SK-N-SH treated with all-trans-retinoic acid at 6 μM for 48 hours (cell line): ENCODE data around the gene NSMF.

Experiments
- ATAC-seq: fragments of 200-7000 bp; cut with Tn5 transposase; 3 replicates; pipeline ENCODE4 v1.9.1; 2020; ENCODE audit warnings: mild to moderate bottlenecking, moderate library complexity
- ARNTL ChIP-seq: fragments of 450-650 bp; formaldehyde crosslinking; IDR thresholded peaks from 2 replicates; pipeline ENCODE4 v1.5.0; 2020; ENCODE audit warnings: low read depth, mild to moderate bottlenecking, moderate library complexity, borderline replicate concordance
- BACH2 ChIP-seq: fragments of 250-450 bp; sonication (Bioruptor Pico); IDR thresholded peaks from 2 replicates; pipeline ENCODE4 v1.9.0; 2021; ENCODE audit warnings: mild to moderate bottlenecking, borderline replicate concordance
- CREB5 ChIP-seq: fragments of 250-450 bp; sonication (Bioruptor Pico); IDR thresholded peaks from 2 replicates; pipeline ENCODE4 v1.5.1; 2020; ENCODE audit warnings: low read depth, mild to moderate bottlenecking, moderate library complexity
- CSDC2 ChIP-seq: fragments of 250-450 bp; sonication (Bioruptor Pico); IDR thresholded peaks from 2 replicates; pipeline ENCODE4 v1.5.0; 2020; ENCODE audit warnings: mild to moderate bottlenecking, moderate library complexity
- CSRNP3 ChIP-seq: fragments of 250-450 bp; sonication (Bioruptor Pico); IDR thresholded peaks from 2 replicates; pipeline ENCODE4 v1.5.1; 2021; ENCODE audit warnings: mild to moderate bottlenecking, moderate library complexity
- ESRRG ChIP-seq: fragments of 250-450 bp; sonication (Bioruptor Pico); IDR thresholded peaks from 2 replicates; pipeline ENCODE4 v1.6.1; 2021; ENCODE audit warnings: mild to moderate bottlenecking
- GLIS3 ChIP-seq: fragments of 250-450 bp; sonication (Bioruptor Pico); IDR thresholded peaks from 2 replicates; pipeline ENCODE4 v1.5.0; 2020; ENCODE audit warnings: mild to moderate bottlenecking, moderate library complexity
- ISL1 ChIP-seq: fragments of 250-450 bp; sonication (Bioruptor Pico); IDR thresholded peaks from 2 replicates; pipeline ENCODE4 v2.1.2; 2022; ENCODE audit warnings: mild to moderate bottlenecking, moderate library complexity
- OSR1 ChIP-seq: fragments of 250-450 bp; sonication (Bioruptor Pico); IDR thresholded peaks from 2 replicates; pipeline ENCODE4 v1.8.0; 2022; ENCODE audit warnings: moderate library complexity, mild to moderate bottlenecking, inconsistent platforms
- PATZ1 ChIP-seq: fragments of 250-450 bp; sonication (Bioruptor Pico); IDR thresholded peaks from 2 replicates; pipeline ENCODE4 v1.8.0; 2020; ENCODE audit warnings: mild to moderate bottlenecking, moderate library complexity, borderline replicate concordance
- POU6F1 ChIP-seq: fragments of 250-450 bp; sonication (Bioruptor Pico); IDR thresholded peaks from 2 replicates; pipeline ENCODE4 v1.8.0; 2021; ENCODE audit warnings: low read depth, mild to moderate bottlenecking, moderate library complexity, borderline replicate concordance
- PPARA ChIP-seq: fragments of 250-450 bp; sonication (Bioruptor Pico); IDR thresholded peaks from 2 replicates; pipeline ENCODE4 v1.5.0; 2020; ENCODE audit warnings: mild to moderate bottlenecking, borderline replicate concordance
- RARB ChIP-seq: fragments of 250-450 bp; sonication (Bioruptor Pico); IDR thresholded peaks from 2 replicates; pipeline ENCODE4 v1.8.0; 2021; ENCODE audit warnings: mild to moderate bottlenecking, moderate library complexity
- SNAI2 ChIP-seq: fragments of 250-450 bp; sonication (Bioruptor Pico); IDR thresholded peaks from 2 replicates; pipeline ENCODE4 v1.5.0; 2020; ENCODE audit warnings: mild to moderate bottlenecking, moderate library complexity
- TOX ChIP-seq: fragments of 250-450 bp; sonication (Bioruptor Pico); IDR thresholded peaks from 2 replicates; pipeline ENCODE4 v1.8.0; 2021; ENCODE audit warnings: mild to moderate bottlenecking, moderate library complexity, borderline replicate concordance
- TSHZ2 ChIP-seq: fragments of 250-450 bp; sonication (Bioruptor Pico); IDR thresholded peaks from 2 replicates; pipeline ENCODE4 v1.5.0; 2020; ENCODE audit warnings: mild to moderate bottlenecking, moderate library complexity
- ZC3H10 ChIP-seq: fragments of 250-450 bp; sonication (Bioruptor Pico); IDR thresholded peaks from 2 replicates; pipeline ENCODE4 v1.5.1; 2021; ENCODE audit warnings: mild to moderate bottlenecking, moderate library complexity
- ZFP3 ChIP-seq: fragments of 250-450 bp; sonication (Bioruptor Pico); IDR thresholded peaks from 2 replicates; pipeline ENCODE4 v1.5.0; 2020; ENCODE audit warnings: mild to moderate bottlenecking, moderate library complexity
- ZFP30 ChIP-seq: fragments of 450-650 bp; formaldehyde crosslinking; IDR thresholded peaks from 2 replicates; pipeline ENCODE4 v1.5.0; 2022; ENCODE audit warnings: mild to moderate bottlenecking, moderate library complexity
- ZNF565 ChIP-seq: fragments of 450-650 bp; formaldehyde crosslinking; conservative IDR thresholded peaks from 2 replicates; pipeline ENCODE4 v1.5.0; 2020; ENCODE audit warnings: low read depth, mild to moderate bottlenecking, moderate library complexity
- ZNF70 ChIP-seq: fragments of 450-650 bp; formaldehyde crosslinking; IDR thresholded peaks from 2 replicates; pipeline ENCODE4 v1.5.0; 2020; ENCODE audit warnings: mild to moderate bottlenecking, moderate library complexity
- ZNF8 ChIP-seq: fragments of 450-650 bp; formaldehyde crosslinking; IDR thresholded peaks from 2 replicates; pipeline ENCODE4 v1.5.0; 2020; ENCODE audit warnings: mild to moderate bottlenecking, moderate library complexity

Gene NSMF

GRCh38 chr9:137457406-137458193, 1.5 kb downstream of the NSMF start:
- TF ChIP-seq ZNF565 (no peak), CSDC2 (CRISPR knock-in tag) (no peak), PATZ1 (no peak), ARNTL (CRISPR knock-in tag) (no peak), ZNF70 (CRISPR knock-in tag) (no peak), GLIS3 (CRISPR knock-in tag) (no peak), ZFP3 (CRISPR knock-in tag) (no peak), OSR1 (CRISPR knock-in tag) (no peak), ISL1 (CRISPR knock-in tag) (no peak), CSRNP3 (CRISPR knock-in tag) (no peak), POU6F1 (CRISPR knock-in tag) (no peak)
- no peak for ATAC-seq

- TF ChIP-seq TOX (CRISPR knock-in tag), result no peak
- no peak for TF ChIP-seq ZFP30 (CRISPR knock-in tag)
- TF ChIP-seq ZNF70 (CRISPR knock-in tag), result no peak
- TF ChIP-seq ARNTL (CRISPR knock-in tag), result no peak
- TF ChIP-seq SNAI2 (CRISPR knock-in tag), result no peak
- TF ChIP-seq ESRRG, result no peak
- no peak for TF ChIP-seq PPARA
- TF ChIP-seq ZNF565, result no peak
- no peak for TF ChIP-seq CSRNP3 (CRISPR knock-in tag)
- no peak for TF ChIP-seq ZFP3 (CRISPR knock-in tag)
- no peak for TF ChIP-seq CREB5
- no peak for TF ChIP-seq ZNF8 (CRISPR knock-in tag)
- TF ChIP-seq PATZ1, result no peak
- TF ChIP-seq BACH2 (CRISPR knock-in tag), result no peak
- TF ChIP-seq POU6F1 (CRISPR knock-in tag), result no peak
- no peak for TF ChIP-seq TSHZ2 (CRISPR knock-in tag)
- no peak for TF ChIP-seq ZC3H10 (CRISPR knock-in tag)
- TF ChIP-seq ISL1 (CRISPR knock-in tag), result no peak
- TF ChIP-seq RARB (CRISPR knock-in tag), result no peak
- no peak for TF ChIP-seq OSR1 (CRISPR knock-in tag)
- ATAC-seq, result no peak
These were observed 2.2 kb downstream of the NSMF start for GRCh38 chr9:137456864-137457405.
